SK-N-SH treated with all-trans-retinoic acid at 6 μM for 48 hours (cell line): ENCODE data around the gene NDUFA13.

ENCODE experiments used
- TCF4 ChIP-seq: fragments of 250-450 bp; sonication (Bioruptor Pico); IDR thresholded peaks from 2 replicates; pipeline ENCODE4 v1.8.0; 2021; ENCODE audit warnings: mild to moderate bottlenecking, moderate library complexity, borderline replicate concordance
- TOX ChIP-seq: fragments of 250-450 bp; sonication (Bioruptor Pico); IDR thresholded peaks from 2 replicates; pipeline ENCODE4 v1.8.0; 2021; ENCODE audit warnings: mild to moderate bottlenecking, moderate library complexity, borderline replicate concordance
- TF ChIP-seq, protein P1 (sequence below): fragments of 250-450 bp; sonication (Bioruptor Pico); IDR thresholded peaks from 2 replicates; pipeline ENCODE4 v1.5.0; 2020; ENCODE audit warnings: mild to moderate bottlenecking, moderate library complexity
- TF ChIP-seq, protein P2 (sequence below): fragments of 250-450 bp; sonication (Bioruptor Pico); IDR thresholded peaks from 2 replicates; pipeline ENCODE4 v1.8.0; 2020; ENCODE audit warnings: mild to moderate bottlenecking, moderate library complexity, borderline replicate concordance
- TF ChIP-seq, protein P3 (sequence below): fragments of 250-450 bp; sonication (Bioruptor Pico); IDR thresholded peaks from 2 replicates; pipeline ENCODE4 v1.5.1; 2020; ENCODE audit warnings: low read depth, mild to moderate bottlenecking, moderate library complexity

DNA sequence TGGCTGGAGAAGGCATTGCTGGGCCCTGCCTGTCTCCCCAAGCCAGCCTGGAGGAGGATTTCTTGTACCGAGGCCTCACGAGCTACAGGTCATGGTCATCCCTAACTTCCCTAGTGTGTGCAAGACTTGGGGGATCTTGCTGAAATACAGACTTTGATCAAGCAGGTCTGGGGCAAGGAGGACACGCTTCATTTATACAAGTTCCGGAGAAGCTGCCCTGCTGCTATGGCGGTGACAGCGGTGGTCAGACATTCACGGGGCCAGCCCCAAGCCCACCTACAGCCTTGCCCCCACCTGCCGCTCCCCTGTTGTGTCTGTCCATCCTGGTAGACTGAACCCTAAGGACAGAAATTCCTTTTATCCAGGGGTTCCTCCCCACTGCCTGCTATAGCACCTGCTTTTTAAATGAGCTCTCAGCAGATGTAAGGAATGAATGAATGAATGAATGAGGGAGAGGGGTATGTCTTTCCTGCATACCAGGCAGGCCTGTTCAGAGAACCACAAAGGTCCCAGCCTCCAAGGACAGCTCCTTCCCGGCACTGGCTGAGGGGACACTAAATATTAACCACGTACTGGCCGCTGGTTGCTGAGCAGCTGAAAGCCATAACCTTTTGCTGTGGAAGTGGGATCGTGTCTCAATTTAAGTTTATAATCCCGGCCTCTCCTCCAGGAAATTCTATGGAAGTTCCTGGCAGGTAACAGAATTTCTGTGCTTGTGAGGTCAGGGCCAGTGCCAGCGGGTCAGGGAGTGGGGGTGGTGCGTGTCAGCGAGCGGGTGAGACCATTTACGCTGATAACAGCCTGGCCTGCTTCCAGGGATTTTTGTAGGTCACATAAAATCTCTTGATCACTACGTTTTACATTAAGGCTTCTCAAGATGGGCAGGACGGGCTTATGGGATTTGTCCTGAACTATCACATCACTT, 27.8 kb upstream of the NDUFA13 start:
- TF ChIP-seq, protein P1, sequence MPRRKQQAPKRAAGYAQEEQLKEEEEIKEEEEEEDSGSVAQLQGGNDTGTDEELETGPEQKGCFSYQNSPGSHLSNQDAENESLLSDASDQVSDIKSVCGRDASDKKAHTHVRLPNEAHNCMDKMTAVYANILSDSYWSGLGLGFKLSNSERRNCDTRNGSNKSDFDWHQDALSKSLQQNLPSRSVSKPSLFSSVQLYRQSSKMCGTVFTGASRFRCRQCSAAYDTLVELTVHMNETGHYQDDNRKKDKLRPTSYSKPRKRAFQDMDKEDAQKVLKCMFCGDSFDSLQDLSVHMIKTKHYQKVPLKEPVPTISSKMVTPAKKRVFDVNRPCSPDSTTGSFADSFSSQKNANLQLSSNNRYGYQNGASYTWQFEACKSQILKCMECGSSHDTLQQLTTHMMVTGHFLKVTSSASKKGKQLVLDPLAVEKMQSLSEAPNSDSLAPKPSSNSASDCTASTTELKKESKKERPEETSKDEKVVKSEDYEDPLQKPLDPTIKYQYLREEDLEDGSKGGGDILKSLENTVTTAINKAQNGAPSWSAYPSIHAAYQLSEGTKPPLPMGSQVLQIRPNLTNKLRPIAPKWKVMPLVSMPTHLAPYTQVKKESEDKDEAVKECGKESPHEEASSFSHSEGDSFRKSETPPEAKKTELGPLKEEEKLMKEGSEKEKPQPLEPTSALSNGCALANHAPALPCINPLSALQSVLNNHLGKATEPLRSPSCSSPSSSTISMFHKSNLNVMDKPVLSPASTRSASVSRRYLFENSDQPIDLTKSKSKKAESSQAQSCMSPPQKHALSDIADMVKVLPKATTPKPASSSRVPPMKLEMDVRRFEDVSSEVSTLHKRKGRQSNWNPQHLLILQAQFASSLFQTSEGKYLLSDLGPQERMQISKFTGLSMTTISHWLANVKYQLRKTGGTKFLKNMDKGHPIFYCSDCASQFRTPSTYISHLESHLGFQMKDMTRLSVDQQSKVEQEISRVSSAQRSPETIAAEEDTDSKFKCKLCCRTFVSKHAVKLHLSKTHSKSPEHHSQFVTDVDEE (CRISPR knock-in tag) = no peak
- no peak for TF ChIP-seq TCF4 (CRISPR knock-in tag)
- TF ChIP-seq, protein P2, sequence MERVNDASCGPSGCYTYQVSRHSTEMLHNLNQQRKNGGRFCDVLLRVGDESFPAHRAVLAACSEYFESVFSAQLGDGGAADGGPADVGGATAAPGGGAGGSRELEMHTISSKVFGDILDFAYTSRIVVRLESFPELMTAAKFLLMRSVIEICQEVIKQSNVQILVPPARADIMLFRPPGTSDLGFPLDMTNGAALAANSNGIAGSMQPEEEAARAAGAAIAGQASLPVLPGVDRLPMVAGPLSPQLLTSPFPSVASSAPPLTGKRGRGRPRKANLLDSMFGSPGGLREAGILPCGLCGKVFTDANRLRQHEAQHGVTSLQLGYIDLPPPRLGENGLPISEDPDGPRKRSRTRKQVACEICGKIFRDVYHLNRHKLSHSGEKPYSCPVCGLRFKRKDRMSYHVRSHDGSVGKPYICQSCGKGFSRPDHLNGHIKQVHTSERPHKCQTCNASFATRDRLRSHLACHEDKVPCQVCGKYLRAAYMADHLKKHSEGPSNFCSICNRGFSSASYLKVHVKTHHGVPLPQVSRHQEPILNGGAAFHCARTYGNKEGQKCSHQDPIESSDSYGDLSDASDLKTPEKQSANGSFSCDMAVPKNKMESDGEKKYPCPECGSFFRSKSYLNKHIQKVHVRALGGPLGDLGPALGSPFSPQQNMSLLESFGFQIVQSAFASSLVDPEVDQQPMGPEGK (CRISPR knock-in tag) = no peak
- no peak for TF ChIP-seq TOX
- TF ChIP-seq, protein P3, sequence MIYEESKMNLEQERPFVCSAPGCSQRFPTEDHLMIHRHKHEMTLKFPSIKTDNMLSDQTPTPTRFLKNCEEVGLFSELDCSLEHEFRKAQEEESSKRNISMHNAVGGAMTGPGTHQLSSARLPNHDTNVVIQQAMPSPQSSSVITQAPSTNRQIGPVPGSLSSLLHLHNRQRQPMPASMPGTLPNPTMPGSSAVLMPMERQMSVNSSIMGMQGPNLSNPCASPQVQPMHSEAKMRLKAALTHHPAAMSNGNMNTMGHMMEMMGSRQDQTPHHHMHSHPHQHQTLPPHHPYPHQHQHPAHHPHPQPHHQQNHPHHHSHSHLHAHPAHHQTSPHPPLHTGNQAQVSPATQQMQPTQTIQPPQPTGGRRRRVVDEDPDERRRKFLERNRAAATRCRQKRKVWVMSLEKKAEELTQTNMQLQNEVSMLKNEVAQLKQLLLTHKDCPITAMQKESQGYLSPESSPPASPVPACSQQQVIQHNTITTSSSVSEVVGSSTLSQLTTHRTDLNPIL = no peak
